ENCODE data around the gene SLC10A3. TPM values are rescaled to one million over a fixed set of nuclear protein-coding genes. Genes with fewer than 3 reads are reported as not detected.

Gene SLC10A3
- total and polyA plus RNA-seq, 4 experiments from 2014 or later: 22.5 to 62.3 (median 42.6) TPM

DNA sequence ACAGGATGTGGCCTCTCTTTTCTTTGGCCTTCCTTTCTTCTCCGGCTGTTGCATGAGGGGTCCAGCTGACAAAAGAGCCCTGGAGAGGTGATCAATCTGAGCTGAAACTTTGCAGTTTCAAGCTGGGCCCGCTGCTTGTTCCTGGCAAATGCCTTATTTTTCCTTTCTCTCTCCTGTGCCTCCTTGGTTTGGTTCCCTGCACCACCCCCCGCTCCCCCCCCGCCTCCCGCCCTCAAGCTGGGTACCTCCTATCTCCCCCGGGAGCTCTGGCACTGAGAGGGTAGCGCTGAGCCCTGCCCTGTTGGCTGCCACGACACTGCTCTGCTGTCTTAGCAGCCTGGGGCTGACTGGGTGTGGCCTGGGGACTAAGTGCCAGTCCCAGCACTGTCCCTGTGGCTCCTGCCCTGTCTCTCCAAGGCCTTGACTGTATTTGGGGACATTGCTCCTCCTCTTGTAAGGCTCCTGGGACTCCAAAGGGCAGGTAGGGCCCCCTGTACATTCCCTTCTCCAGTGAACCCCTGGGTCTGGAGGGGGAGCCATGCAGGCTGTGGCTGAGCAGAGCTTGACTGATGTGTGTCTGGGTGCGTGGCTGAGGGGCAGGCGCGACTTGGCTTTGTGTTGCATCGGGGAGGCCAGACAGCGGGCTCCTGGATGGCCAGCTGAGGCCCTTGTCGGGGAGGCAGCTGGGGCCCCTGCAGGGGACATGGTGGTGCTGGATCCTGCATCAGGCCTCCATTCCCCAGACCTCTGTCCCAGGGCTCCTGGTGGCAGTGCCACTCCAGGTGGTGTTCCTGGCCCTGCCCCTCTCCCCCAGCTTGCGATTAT lies 31.3 kb downstream of the SLC10A3 start:
- Histone ChIP-seq H3K4me3 (ENCODE audit: low read length in 2 of 2) (peak overlapping the region; percentile 17 to 55), H3K36me3 (ENCODE audit: insufficient read depth, low read length) (peaks cover 3% of the 10 kb centered on the region), H3K27ac (ENCODE audit: low read depth, low read length) (peak overlapping the region; percentile 55), H3K4me1 (ENCODE audit: insufficient read depth, low read length) (peaks cover 9% of the 10 kb centered on the region), H3K9me3 (ENCODE audit: control insufficient read depth in 1 of 2, low read length in 2 of 2) (no peaks in the 10 kb centered on the region), H3K27me3 (ENCODE audit: insufficient read depth, low read length) (no peaks in the 10 kb centered on the region)
- ChIA-PET CTCF (ENCODE audit: partially characterized antibody) (interaction anchor here (1.4 kb wide), 1 partner anchor 59 kb away, joined by 4 read pairs; no protein-coding TSS in a partner anchor), POLR2A (ENCODE audit: partially characterized antibody) (interaction anchor here (0.7 to 4.5 kb wide), 15 partner anchors 9 to 532 kb away, joined by 3 to 42 read pairs (median 11); partner anchors contain the start of genes ATP6AP1, FAM3A, FAM50A and LAGE3)
- intact Hi-C loops (cut with micrococcal nuclease): loop anchor here (5.0 kb wide), 1 partner anchor 58 kb away; the partner anchor contains the start of gene FAM3A
- Mint-ChIP-seq H3K36me3 (peaks cover 0 to 20% of the 10 kb centered on the region in 2 donors), H3K9me3 (peaks cover 0 to 7% (median 0%) of the 10 kb centered on the region in 8 donors), H3K4me1 (peaks cover 4 to 19% (median 6%) of the 10 kb centered on the region in 4 donors), H3K27ac (peak overlapping the region in 6 of 7 donors; percentile 52 to 85 (median 78)), H3K27me3 (no peaks in the 10 kb centered on the region), H3K4me3 (peak overlapping the region; percentile 78 to 90 (median 86))
- DNase-seq: no peak

DNA sequence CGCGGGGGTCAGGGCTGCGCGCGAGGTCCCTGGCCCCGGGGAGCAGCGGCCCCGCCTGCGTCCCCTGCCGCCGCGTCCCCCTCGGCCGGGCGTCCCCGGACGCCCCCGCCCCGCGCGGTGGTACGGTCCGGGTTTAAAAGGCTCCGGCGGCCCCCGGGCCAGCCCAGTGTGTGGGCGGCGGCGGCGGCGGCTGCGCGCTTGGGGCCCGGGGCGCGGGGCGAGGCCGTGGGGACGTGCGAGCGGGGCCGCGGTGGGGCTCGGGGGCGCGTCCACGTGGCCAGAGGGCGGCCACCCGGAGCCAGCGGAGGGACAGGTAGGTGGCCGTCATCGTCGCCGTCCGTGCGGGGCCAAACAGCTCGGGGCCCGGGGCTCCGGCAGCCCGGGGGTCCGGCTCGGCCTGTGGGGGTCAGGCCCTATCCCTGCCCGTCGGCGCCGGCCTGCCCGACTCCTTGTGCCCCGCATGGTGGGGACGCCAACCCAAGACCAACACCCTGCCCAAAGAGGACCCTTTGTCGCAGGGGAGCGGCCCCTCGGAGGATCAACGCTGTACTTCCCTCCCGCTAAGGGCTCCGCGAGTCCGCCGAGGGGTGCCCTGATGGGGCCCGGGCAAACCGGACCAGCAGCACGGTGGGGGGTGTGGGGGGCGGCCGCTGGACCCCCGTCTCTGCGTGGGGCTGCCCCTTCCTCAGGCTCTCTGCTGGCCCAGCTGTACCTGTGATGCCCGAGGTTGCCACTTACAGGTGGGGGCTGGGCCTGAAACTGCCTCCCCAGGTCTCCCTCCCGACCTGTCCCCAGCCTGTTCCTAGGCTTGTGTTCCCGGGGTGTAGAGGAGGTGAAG lies 32.1 kb downstream of the SLC10A3 start, which contains the start of gene PLXNA3:
PLXNA3 (plus strand) TSS at position 166 of the 838 bp plus-strand sequence. CDS start 1,903 bp downstream, outside the sequence.
- Mint-ChIP-seq H3K27ac (peak within 1 kb of the TSS; percentile 74 to 97 (median 95)), H3K27me3 (no peaks in the 10 kb centered on the region), H3K36me3 (peaks cover 0 to 20% of the 10 kb centered on the region in 2 donors), H3K4me1 (peaks cover 4 to 19% (median 6%) of the 10 kb centered on the region in 4 donors), H3K4me3 (peak within 1 kb of the TSS; percentile 89 to 97 (median 94)), H3K9me3 (peaks cover 0 to 7% (median 0%) of the 10 kb centered on the region in 8 donors)
- H3K36me3 ChIP-seq (ENCODE audit: insufficient read depth, low read length): peaks cover 3% of the 10 kb centered on the region
- H3K4me1 ChIP-seq (ENCODE audit: insufficient read depth, low read length): peaks cover 9% of the 10 kb centered on the region
- ChIA-PET CTCF (ENCODE audit: partially characterized antibody) (interaction anchor here (1.4 kb wide), 1 partner anchor 59 kb away, joined by 4 read pairs; no protein-coding TSS in a partner anchor), POLR2A (ENCODE audit: partially characterized antibody) (interaction anchor here (0.7 to 4.5 kb wide), 15 partner anchors 10 to 532 kb away, joined by 3 to 42 read pairs (median 11); partner anchors contain the start of genes ATP6AP1, FAM3A, FAM50A and LAGE3)
- intact Hi-C loops (cut with micrococcal nuclease): loop anchor here (5.0 kb wide), 1 partner anchor 59 kb away; the partner anchor contains the start of gene FAM3A
- no peaks in the 10 kb centered on the region for H3K9me3 ChIP-seq (ENCODE audit: control insufficient read depth in 1 of 2, low read length in 2 of 2)
- H3K4me3 ChIP-seq (ENCODE audit: low read length in 2 of 2): peak within 1 kb of the TSS; percentile 17 to 55
- DNase-seq: peak in 4 of 5 donors; percentile 70 to 79 (median 74)
- H3K27ac ChIP-seq (ENCODE audit: low read depth, low read length): peak within 1 kb of the TSS; percentile 55
- no peaks in the 10 kb centered on the region for H3K27me3 ChIP-seq (ENCODE audit: insufficient read depth, low read length)

DNA sequence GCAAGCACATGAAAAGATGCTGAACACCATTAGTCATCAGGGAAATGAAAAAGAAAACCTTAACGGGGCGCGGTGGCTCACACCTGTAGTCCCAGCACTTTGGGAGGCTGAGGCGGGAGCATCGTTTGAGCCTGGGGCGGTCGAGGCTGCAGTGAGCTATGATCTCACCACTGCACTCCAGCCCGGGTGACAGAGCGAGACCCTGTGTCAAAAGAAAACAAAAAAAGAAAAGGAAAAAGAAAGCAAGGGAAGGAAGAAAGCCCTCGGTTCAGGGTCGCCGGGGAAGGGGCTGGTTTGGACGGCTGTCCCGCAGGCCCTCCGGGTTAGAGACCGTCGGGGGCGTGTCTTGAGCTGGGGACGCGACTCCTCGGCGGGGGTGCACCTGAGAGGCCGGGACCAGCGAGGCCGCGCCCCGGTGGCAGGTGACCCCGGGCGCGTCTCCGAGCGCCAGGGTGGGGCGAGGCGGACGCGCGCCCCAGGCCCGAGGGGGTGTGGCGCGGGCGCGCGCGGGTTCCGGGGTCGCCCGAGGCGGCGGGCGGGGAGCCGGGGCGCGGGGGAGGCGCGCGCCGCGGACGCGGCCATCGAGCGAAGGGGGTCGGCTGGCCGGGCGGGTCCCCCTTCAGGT lies 32.8 kb downstream of the SLC10A3 start:
- peak overlapping the region; percentile 69 to 97 (median 95) for H3K27ac Mint-ChIP-seq
- Histone ChIP-seq H3K4me3 (ENCODE audit: low read length in 2 of 2) (peak overlapping the region in 1 of 2 donors; percentile 49), H3K27me3 (ENCODE audit: insufficient read depth, low read length) (no peaks in the 10 kb centered on the region), H3K27ac (ENCODE audit: low read depth, low read length) (peak overlapping the region; percentile 40), H3K36me3 (ENCODE audit: insufficient read depth, low read length) (no peaks in the 10 kb centered on the region), H3K9me3 (ENCODE audit: control insufficient read depth in 1 of 2, low read length in 2 of 2) (no peaks in the 10 kb centered on the region), H3K4me1 (ENCODE audit: insufficient read depth, low read length) (peaks cover 9% of the 10 kb centered on the region)
- peak; percentile 65 to 78 (median 72) for DNase-seq
- CTCF ChIA-PET (ENCODE audit: partially characterized antibody): no interaction called here
- intact Hi-C loops (cut with micrococcal nuclease): loop anchor here (2.0 to 5.0 kb wide), 3 partner anchors 21 to 60 kb away; partner anchors contain the start of genes FAM3A, LAGE3 and SLC10A3
- H3K4me1 Mint-ChIP-seq: peaks cover 4 to 19% (median 5%) of the 10 kb centered on the region in 4 donors
- POLR2A ChIA-PET (ENCODE audit: partially characterized antibody): interaction anchor here (1.3 to 4.5 kb wide), 11 partner anchors 11 to 531 kb away, joined by 3 to 42 read pairs (median 16); partner anchors contain the start of genes ATP6AP1, FAM3A, FAM50A and LAGE3
- peaks cover 0 to 14% of the 10 kb centered on the region in 2 donors for H3K36me3 Mint-ChIP-seq
- H3K4me3 Mint-ChIP-seq: peak overlapping the region; percentile 89 to 97 (median 94)
- no peaks in the 10 kb centered on the region for H3K27me3 Mint-ChIP-seq
- peaks cover 0 to 7% (median 0%) of the 10 kb centered on the region in 8 donors for H3K9me3 Mint-ChIP-seq

DNA sequence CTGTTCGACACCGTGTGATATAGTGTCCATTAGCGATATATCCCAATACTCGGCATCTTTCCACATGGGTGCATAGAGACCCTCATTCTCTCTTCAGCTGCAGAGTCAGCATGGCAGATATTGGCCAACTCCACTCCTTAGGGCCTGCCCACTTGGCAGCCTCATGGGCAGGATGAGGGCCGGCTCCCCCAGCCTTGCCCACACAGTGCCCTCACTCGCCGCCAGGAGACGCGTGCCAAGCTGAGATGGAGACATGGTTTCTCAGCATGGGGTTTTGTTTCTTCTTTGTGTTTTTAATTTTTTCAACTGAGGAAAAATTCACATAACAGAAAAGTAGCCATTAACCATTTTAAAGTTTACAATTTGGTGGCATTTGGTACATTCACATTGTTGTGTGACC lies 37.6 kb downstream of the SLC10A3 start:
- no peaks in the 10 kb centered on the region for H3K27me3 ChIP-seq (ENCODE audit: insufficient read depth, low read length)
- H3K4me1 ChIP-seq (ENCODE audit: insufficient read depth, low read length): no peaks in the 10 kb centered on the region
- H3K36me3 Mint-ChIP-seq: peaks cover 3 to 10% of the 10 kb centered on the region in 2 donors
- CTCF ChIA-PET (ENCODE audit: partially characterized antibody): no interaction called here
- H3K4me3 Mint-ChIP-seq: no peak overlapping the region
- H3K4me1 Mint-ChIP-seq: peaks cover 2 to 5% (median 4%) of the 10 kb centered on the region in 4 donors
- intact Hi-C loops (cut with micrococcal nuclease): no loop called here
- H3K9me3 Mint-ChIP-seq: peaks cover 0 to 7% (median 0%) of the 10 kb centered on the region in 8 donors
- H3K27ac Mint-ChIP-seq: no peak overlapping the region
- peaks cover 13% of the 10 kb centered on the region for H3K36me3 ChIP-seq (ENCODE audit: insufficient read depth, low read length)
- no peak overlapping the region for H3K4me3 ChIP-seq (ENCODE audit: low read length in 2 of 2)
- no peak for DNase-seq
- H3K27ac ChIP-seq (ENCODE audit: low read depth, low read length): no peak overlapping the region
- POLR2A ChIA-PET (ENCODE audit: partially characterized antibody): interaction anchor here (1.6 kb wide), 1 partner anchor 53 kb away, joined by 3 read pairs; no protein-coding TSS in a partner anchor
- H3K9me3 ChIP-seq (ENCODE audit: control insufficient read depth in 1 of 2, low read length in 2 of 2): no peaks in the 10 kb centered on the region
- no peaks in the 10 kb centered on the region for H3K27me3 Mint-ChIP-seq

DNA sequence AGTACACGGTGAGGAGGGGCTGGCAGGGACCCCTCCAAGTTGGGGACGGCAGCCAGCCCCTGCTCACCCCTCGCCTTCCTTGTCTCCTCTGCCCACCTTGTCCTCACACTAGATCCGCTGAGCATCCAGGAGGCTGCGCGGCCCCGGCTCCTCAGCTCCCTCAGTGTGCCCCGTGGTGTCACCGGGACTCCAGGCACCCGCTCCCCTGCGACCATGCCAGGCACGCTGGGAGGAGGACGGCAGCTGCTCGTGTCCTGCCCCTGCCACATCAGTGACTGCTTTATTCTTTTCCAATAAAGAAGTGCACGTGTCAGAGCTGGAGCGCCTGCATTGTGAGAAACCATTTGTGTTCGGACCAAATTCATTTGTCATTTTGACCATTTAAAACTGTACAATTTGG lies 40.1 kb downstream of the SLC10A3 start:
- H3K27ac ChIP-seq (ENCODE audit: low read depth, low read length): no peak overlapping the region
- peaks cover 13% of the 10 kb centered on the region for H3K36me3 ChIP-seq (ENCODE audit: insufficient read depth, low read length)
- DNase-seq: no peak
- no peak overlapping the region for H3K4me3 Mint-ChIP-seq
- H3K4me1 ChIP-seq (ENCODE audit: insufficient read depth, low read length): peaks cover 8% of the 10 kb centered on the region
- CTCF ChIA-PET (ENCODE audit: partially characterized antibody): no interaction called here
- peaks cover 0 to 4% (median 0%) of the 10 kb centered on the region in 8 donors for H3K9me3 Mint-ChIP-seq
- peaks cover 3 to 12% of the 10 kb centered on the region in 2 donors for H3K36me3 Mint-ChIP-seq
- no peak overlapping the region for H3K27ac Mint-ChIP-seq
- intact Hi-C loops (cut with micrococcal nuclease): no loop called here
- H3K4me1 Mint-ChIP-seq: peaks cover 0 to 14% (median 3%) of the 10 kb centered on the region in 4 donors
- no peaks in the 10 kb centered on the region for H3K9me3 ChIP-seq (ENCODE audit: control insufficient read depth in 1 of 2, low read length in 2 of 2)
- H3K27me3 ChIP-seq (ENCODE audit: insufficient read depth, low read length): no peaks in the 10 kb centered on the region
- no peak overlapping the region for H3K4me3 ChIP-seq (ENCODE audit: low read length in 2 of 2)
- H3K27me3 Mint-ChIP-seq: no peaks in the 10 kb centered on the region
- POLR2A ChIA-PET (ENCODE audit: partially characterized antibody): interaction anchor here (1.4 kb wide), 1 partner anchor 12 kb away, joined by 3 read pairs; no protein-coding TSS in a partner anchor

DNA sequence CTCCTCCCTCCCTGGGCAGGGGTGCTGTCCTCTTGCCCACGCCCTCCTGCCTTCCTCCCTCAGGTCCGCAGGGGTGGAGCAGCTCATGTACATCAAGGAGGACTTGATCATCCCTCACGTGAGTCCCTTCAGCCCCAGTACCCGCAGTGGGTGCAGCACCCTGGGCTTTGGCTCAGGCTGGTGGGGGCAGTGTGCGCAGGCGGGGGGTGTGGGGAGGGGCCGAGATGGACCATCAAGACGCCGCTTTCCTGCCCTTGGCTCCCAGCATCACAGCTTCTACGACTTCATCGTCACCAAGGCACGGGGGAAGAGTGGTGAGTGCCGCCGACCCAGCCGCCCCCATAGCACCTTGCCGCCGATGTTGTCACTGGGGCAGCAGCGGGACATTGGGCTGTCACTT lies 40.8 kb downstream of the SLC10A3 start:
- Histone ChIP-seq H3K27me3 (ENCODE audit: insufficient read depth, low read length) (no peaks in the 10 kb centered on the region), H3K4me3 (ENCODE audit: low read length in 2 of 2) (no peak overlapping the region), H3K4me1 (ENCODE audit: insufficient read depth, low read length) (peaks cover 15% of the 10 kb centered on the region), H3K27ac (ENCODE audit: low read depth, low read length) (no peak overlapping the region), H3K9me3 (ENCODE audit: control insufficient read depth in 1 of 2, low read length in 2 of 2) (no peaks in the 10 kb centered on the region), H3K36me3 (ENCODE audit: insufficient read depth, low read length) (peaks cover 13% of the 10 kb centered on the region)
- ChIA-PET CTCF (ENCODE audit: partially characterized antibody) (no interaction called here), POLR2A (ENCODE audit: partially characterized antibody) (interaction anchor here (1.4 kb wide), 1 partner anchor 11 kb away, joined by 3 read pairs; no protein-coding TSS in a partner anchor)
- no peaks in the 10 kb centered on the region for H3K27me3 Mint-ChIP-seq
- DNase-seq: no peak
- H3K4me3 Mint-ChIP-seq: no peak overlapping the region
- intact Hi-C loops (cut with micrococcal nuclease): no loop called here
- no peak overlapping the region for H3K27ac Mint-ChIP-seq
- H3K9me3 Mint-ChIP-seq: peaks cover 0 to 4% (median 0%) of the 10 kb centered on the region in 8 donors
- peaks cover 3 to 12% of the 10 kb centered on the region in 2 donors for H3K36me3 Mint-ChIP-seq
- H3K4me1 Mint-ChIP-seq: peaks cover 0 to 20% (median 3%) of the 10 kb centered on the region in 4 donors
